Measurements from ENCODE around the gene NDOR1.

DNA sequence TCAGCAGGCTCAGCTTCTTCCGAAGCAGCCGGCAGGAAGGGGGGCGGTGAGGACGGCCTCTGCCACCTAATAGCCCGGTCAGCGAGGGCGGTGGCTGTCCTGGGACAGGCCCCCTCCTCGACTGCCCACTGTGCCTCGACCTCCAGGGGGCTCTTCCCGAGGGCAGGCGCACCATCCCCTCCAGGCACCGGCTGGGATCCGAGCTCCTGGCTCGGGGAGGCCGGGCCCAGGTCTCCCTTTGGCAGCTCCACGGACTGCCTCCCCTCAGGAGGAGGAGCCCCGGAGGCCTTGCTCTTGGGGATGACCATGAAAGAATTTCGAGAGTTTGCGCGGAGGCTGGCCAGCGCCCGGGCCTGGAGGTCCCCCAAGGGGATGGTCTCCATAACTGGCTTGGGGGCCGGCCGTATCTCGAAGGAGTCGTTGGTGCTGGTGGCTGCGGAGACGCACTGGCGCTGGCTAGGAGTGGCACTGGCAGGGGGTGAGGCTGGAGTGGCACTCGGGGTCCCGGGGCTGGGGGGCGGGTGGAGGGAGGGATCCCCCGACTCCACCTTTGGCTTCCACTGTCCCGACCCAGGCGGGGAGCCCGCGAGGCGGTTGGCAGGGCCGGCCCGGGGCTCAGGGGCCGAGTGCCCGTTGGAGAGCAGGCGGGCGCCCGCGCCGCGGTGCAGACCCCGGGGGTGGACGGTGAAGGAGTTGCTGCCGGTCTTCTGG is 5.9 kb upstream of the NDOR1 start:
- TF ChIP-seq, protein P1, sequence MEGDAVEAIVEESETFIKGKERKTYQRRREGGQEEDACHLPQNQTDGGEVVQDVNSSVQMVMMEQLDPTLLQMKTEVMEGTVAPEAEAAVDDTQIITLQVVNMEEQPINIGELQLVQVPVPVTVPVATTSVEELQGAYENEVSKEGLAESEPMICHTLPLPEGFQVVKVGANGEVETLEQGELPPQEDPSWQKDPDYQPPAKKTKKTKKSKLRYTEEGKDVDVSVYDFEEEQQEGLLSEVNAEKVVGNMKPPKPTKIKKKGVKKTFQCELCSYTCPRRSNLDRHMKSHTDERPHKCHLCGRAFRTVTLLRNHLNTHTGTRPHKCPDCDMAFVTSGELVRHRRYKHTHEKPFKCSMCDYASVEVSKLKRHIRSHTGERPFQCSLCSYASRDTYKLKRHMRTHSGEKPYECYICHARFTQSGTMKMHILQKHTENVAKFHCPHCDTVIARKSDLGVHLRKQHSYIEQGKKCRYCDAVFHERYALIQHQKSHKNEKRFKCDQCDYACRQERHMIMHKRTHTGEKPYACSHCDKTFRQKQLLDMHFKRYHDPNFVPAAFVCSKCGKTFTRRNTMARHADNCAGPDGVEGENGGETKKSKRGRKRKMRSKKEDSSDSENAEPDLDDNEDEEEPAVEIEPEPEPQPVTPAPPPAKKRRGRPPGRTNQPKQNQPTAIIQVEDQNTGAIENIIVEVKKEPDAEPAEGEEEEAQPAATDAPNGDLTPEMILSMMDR (IDR thresholded peaks at IDR 0.05) = no peak
- TF ChIP-seq POLR2A (IDR thresholded peaks at IDR 0.05) = no peak
